Measurements from ENCODE around the gene TRMT112.

TRMT112 gene

GRCh38 chr11:64349404-64349803, 32.0 kb upstream of the TRMT112 start:
- no peak for DNase-seq

DNA sequence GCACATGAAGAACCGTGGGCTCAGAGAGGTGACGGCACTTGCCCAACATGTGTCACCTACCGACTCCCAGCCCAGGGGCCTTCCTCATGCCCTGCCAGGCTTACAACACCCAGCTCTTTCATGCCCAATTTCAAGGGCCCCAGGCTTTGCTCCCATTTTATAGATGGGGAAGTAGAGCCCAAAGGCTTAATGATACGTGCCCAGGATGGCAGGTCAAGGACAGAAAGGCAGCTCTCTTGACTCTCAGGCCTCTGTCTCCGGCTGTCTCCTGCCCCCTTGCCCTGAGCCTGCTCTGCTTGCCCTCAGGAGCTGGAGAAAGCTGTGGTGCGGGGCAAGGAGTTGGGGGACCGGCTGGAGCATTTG, 31.6 kb upstream of the TRMT112 start:
- DNase-seq: no peak

DNA sequence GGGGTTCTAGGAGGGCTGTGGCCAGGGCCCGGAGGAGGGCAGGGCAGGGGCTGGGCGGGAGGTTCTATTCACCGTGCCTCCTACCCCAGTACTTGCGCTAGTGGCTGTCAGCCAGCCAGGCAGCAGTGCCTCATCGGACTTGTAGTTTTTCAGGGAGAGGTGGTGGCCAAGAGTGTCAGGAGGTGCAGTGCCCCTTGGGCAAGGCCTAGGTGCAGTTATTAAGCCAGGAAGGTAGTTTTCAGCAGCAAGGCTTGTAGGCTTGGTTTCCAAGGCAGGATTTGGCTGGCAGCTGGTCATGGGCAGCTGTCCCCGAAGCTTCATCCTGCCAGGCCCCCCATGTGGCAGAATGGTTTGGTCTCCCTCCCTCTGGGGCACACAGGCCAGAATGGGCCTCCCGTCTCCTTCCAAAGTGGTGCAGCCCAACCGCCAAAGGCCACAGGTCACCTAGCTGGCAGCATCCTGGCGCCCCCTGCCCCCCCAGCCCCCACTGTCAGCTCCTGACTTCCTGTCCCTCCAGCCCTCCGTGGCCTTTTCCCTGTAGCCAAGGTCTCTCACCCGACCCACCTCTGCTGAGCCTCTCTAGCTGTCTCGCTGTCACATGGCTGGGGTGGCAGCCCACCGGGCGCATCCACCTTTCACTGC, 31.1 kb upstream of the TRMT112 start:
- DNase-seq: peak in 1 of 3 experiments; percentile 12

GRCh38 chr11:64347193-64347867, 30.0 kb upstream of the TRMT112 start:
- no peak for DNase-seq

DNA sequence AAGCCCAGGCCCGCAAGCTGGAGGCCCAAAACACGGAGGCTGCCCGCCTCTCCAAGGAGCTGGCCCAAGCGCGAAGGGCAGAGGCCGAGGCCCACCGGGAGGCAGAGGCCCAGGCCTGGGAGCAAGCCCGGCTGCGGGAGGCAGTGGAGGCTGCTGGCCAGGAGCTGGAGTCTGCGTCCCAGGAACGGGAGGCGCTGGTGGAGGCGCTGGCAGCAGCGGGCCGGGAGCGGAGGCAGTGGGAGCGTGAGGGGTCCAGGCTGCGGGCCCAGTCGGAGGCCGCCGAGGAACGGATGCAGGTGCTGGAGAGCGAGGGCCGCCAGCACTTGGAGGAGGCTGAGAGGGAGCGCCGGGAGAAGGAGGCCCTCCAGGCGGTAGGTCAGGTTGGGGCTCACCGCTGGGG, 27.4 kb upstream of the TRMT112 start:
- no peak for DNase-seq

- peak in 1 of 3 experiments; percentile 40 for DNase-seq
Observed at GRCh38 chr11:64343767-64344559, 26.6 kb upstream of the TRMT112 start.

- DNase-seq: peak in 2 of 3 experiments; percentile 47 to 77
Observed at GRCh38 chr11:64342869-64343745, 25.7 kb upstream of the TRMT112 start.

GRCh38 chr11:64341851-64342791, 24.8 kb upstream of the TRMT112 start:
- DNase-seq: peak; percentile 75 to 88 (median 81)

DNA sequence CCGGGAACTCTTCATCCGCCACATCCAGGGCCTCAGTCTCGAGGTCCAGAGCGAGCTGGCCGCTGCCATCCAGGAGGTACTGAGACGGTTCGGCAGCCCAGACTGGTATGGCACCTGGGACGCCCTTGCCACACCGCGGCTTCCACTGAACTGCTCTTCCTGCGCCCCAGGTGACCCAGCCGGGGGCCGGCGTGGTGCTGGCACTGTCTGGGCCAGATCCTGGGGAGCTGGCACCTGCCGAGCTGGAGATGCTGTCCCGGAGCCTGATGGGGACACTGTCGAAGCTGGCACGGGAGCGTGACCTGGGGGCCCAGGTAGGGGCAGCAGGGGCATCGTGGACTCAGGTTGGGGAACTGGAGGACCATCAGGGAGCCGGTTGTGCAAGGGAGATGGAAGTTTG, 24.1 kb upstream of the TRMT112 start:
- no peak for DNase-seq

DNA sequence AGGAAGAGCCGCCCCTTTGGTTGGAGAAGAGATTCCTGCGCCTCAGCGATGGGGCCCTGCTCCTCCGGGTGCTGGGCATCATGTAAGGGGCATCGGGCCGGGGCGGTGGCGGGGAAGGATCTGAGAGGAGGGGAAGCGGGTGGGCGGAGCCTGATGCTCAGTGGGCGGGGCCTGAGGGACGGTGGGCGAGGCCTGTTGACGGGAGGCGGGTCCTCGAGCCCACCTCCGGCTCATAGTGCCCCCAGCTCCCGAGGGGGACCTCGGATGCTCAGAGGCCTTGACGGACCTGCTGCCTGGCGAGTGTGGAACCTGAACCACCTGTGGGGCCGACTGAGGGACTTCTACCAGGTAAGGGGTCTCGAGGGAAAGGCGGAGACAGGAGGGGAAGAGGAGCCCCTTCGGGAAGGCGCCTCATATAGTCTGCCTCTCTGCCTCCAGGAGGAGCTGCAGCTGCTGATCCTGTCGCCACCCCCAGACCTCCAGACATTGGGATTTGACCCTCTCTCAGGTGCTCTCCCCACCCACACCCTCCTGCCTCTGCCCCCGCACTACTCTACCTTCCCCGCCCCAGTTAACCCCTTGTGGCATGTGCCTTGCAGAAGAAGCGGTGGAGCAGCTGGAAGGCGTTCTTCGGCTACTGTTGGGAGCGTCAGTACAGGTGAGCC, 23.4 kb upstream of the TRMT112 start:
- DNase-seq: no peak

GRCh38 chr11:64339754-64340408, 22.5 kb upstream of the TRMT112 start, which contains the start of gene CCDC88B:
Gene CCDC88B, plus strand, starts transcription at chr11:64340204. Its CDS starts 63 bp downstream, at chr11:64340267.
- DNase-seq: no peak

GRCh38 chr11:64339286-64339685, 21.9 kb upstream of the TRMT112 start:
- DNase-seq: no peak

DNA sequence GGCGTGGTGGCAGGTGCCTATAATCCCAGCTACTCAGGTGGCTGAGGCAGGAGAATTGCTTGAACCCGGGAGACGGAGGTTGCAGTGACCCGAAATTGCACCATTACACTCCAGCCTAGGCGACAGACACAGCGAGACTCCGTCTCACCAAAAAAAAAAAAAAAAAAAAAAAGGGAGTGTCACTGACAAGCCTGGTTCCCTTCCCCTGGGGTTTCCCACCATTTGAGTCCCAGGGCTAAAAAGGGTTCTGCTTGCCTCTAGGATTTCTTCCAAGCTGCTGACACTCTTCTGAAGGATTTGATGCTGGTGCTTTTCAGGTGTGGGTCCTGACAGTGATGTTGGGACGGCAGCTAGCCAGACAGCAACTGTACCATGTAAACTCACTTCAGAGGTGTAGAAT, 21.4 kb upstream of the TRMT112 start:
- DNase-seq: no peak

GRCh38 chr11:64337538-64338249, 20.3 kb upstream of the TRMT112 start:
- DNase-seq: no peak

- DNase-seq: peak; percentile 38 to 77 (median 48)
Observed at GRCh38 chr11:64334764-64335735, 17.7 kb upstream of the TRMT112 start.

GRCh38 chr11:64333556-64333955, 16.2 kb upstream of the TRMT112 start:
- DNase-seq: no peak

DNA sequence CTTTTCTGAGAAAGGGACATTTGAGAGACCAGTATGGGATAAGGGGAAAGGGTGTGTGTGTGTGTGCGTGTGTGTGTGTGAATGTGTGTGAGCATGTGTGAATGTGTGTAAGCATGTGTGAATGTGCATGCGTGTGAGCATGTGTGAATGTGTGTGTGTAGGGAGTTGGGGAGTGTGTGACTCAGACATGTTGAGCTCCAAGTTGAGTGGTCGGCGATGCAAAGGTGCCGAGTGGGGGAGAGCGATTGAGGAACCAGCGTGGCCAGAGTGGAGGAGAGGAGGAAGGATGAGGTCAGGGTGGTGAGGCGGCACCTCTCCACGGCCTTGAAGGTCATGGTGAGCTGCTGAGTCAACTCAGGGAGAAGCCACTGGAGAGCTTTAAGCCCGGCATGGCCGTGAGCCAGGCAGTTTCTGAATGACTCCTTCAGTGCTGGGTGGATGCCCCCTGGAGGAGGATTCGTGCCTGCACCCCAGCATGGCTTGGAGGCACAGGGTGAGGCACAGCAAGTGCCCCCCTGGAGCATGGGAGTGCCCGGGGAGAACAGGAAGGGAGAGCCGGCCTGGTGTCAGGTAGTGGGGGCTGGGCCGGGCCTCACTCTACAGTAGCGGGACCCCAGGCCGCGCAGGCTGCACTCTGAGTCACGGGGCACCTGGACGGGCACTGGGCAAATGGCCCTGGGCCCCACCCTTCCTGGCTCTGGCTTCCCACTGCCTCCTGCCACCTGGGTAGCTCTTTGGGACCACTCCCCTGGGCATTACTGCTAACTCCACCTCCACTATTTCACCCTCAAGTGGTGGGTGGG, 14.4 kb upstream of the TRMT112 start:
- DNase-seq: peak in 1 of 3 experiments; percentile 12

DNA sequence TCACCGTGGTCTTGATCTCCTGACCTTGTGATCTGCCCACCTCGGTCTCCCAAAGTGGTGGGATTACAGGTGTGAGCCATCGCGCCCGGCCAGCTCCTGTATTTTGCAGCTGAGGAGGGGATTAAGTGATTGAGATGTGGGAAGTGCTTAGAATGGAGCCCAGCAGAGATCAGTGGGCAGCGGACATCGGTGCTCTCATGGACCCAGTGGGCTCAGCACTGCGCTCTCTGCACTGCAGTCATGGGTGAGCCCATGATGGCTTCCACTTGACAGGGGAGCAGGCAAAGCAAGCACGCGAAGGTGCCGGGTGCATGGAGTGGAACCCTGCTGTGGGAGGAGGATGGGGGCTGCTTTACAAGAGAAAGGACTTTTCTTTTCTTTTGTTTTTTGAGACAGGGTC, 13.5 kb upstream of the TRMT112 start:
- DNase-seq: no peak

All from NCI-H1417 (cell line).